ENCODE data around the gene FCMR.

The FCMR gene, protein sequence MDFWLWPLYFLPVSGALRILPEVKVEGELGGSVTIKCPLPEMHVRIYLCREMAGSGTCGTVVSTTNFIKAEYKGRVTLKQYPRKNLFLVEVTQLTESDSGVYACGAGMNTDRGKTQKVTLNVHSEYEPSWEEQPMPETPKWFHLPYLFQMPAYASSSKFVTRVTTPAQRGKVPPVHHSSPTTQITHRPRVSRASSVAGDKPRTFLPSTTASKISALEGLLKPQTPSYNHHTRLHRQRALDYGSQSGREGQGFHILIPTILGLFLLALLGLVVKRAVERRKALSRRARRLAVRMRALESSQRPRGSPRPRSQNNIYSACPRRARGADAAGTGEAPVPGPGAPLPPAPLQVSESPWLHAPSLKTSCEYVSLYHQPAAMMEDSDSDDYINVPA
- total RNA-seq, result 8.9 to 167 (median 148) reads per million in 3 experiments

DNA sequence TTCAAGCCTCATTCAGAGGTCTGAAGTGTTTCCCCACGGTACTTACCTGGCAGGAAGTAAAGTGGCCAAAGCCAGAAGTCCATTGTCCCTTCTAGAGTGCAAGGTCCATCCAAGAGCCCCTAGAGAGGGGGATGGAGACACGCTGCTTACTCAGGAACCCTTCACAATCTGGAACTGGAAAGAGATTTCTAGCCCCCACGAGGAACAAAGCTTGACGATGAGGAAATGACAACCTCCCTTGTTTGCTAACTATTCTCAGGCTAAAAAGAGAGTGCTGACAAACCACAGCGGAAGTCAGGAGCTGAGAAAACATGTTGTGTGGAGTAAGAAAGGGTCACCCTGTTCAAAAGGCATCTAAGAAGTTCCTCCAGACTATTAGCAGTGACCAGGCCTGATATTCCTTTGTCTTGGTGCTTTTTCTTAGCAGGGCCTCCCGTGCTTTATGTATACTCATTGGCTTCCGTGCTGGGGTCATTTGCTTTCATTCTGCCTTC is at the start of gene FCMR:
TSS of gene FCMR (minus strand) at position 170 of the 494 bp plus-strand sequence. CDS start at position 83, 87 bp downstream.
- peak; percentile 71 for DNase-seq

DNA sequence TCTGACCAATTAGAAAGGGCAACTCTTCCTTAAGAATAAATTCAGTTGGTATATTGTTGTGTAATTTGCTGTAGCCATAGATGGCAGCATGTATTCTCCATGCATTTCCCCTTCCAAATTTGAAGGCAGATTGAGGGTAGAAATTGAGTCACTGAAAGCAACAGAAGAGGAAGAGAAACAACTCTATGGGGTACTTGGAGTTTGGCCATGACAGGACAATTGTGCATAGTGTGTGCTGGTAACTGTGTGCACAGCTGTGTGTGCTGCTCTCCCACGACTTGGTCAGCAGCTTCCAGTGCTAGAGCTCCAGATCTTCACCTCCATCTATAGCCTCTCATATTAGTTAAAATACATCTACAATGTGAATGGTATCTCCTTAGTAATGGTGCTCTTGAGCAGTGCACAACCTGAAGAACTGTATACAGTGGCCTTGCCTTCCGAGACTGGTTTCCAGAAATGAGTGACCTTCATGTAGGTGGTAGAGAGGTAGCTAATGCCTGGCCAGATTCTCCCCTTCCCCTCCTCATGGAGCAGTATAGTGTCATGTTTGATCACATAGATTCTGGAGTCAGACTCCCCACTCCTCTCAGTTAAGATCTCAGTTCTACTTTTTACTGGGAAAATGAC is 49.4 kb upstream of the FCMR start:
- DNase-seq, result no peak

DNA sequence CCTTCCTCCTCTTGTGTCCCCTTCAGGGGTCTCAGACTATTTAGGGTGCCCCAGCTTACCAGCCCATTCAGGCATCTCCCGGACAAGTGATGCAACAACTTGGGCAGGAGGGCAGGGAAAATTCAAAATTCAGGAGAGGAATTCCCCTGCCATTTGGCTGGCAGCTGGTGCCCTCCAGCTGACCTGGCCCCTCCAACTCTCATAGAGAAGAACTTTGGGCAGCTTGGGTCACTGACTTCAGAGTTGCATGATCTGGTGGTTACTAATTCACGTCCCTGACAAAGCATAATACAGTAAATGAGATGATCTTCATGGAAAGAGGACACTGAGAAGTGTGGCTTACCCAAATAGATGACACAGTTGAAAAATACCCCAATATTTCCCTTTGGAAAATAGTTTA is 48.7 kb upstream of the FCMR start, which contains the start of gene FCAMR:
TSS of gene FCAMR (minus strand) at position 15 of the 400 bp plus-strand sequence. CDS start 335 bp downstream, outside the sequence.
- DNase-seq, result no peak

DNA sequence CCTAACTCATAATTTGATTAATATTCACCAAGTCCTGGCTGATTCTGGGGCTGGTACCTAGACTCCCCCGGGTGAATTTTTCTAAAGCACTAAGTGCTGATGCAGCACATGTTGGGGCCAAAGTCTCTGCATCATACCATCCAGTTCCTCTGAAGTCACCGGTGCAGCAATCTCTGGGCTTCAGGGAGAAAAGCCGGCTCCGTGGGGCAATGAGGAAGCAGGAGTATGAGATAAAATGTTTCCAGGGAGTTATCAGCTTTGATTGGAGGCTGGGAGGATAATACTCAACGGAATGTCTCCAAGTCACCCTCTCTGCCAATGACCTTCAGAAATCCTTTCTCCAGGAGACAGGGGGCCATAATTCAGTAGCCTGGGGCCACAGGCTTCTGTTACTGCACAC is 47.3 kb upstream of the FCMR start:
- no peak for DNase-seq

DNA sequence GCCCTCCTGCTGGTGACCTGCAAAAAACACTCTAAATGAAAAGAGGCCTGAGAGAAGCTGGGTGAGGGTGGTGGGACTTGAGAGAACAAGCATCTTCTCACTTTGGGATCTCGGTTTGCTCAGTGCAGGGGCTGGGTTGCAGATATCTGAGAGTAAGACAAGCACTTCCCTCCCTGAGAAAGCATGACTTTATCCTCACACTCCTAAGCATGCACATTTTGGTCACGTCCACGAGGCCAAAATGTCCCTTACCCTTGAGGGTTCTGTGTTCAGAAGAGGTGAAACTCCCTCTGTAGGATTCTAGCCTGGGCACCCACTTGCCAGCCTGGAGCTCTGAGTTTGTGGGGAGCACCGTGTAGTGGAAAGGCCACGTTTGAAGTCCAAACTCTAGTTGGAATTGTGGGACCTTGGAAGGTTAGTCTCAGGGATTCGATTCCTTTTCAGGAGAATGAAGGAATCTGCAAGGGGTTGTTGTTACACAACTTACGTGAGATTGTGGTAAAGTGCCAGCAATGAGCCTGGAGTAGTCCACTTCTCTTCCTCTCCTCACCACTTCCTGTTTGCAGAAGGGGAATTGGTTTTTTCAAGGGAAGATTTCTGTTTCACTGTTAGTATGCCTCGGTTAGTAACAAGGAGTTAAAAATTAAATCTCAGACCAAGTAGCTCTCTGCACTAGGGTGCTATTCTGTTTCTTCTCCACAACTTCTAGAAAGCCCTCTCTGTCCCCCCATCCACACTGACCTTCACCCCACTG is 45.5 kb upstream of the FCMR start:
- DNase-seq, result no peak

DNA sequence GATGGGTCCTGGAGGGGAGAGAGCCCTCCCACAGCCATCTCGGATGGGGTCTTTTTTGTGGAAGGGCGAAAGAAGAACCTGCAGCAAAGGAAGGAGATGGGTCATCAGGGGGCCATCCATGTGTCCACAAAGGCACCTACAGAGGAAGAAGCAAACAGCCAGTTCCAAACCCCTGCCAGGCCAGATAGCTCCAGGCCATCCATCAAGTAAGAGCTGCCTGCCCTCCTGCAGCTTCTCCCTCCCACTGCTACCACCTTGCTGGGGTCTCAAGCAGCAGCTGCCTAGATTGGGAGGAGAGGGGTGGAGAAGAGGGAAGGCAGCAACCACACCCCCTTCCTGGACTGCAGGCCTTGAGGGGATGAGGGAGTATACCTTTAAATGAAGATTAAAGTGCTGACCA is 44.0 kb upstream of the FCMR start:
- no peak for DNase-seq

DNA sequence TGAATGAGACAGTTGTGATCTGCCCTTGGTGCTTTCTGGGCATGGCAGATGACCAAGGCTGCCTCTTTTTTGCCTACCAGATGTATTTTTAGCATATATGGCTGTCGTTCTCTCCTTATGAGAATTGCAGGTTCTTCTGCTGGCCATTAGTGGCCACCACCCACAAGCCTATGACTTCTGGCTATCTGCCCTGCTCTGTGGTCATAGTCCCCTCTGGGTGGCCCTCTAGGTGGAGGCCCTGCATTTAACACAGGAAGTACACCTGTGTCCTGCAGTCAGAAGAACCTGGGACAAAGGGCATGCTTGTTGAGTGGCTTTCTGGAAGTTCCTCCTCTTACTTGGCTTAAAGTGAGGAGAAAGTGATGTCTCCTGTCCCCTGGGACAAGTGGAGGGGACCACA is 42.0 kb upstream of the FCMR start:
- DNase-seq, result no peak

DNA sequence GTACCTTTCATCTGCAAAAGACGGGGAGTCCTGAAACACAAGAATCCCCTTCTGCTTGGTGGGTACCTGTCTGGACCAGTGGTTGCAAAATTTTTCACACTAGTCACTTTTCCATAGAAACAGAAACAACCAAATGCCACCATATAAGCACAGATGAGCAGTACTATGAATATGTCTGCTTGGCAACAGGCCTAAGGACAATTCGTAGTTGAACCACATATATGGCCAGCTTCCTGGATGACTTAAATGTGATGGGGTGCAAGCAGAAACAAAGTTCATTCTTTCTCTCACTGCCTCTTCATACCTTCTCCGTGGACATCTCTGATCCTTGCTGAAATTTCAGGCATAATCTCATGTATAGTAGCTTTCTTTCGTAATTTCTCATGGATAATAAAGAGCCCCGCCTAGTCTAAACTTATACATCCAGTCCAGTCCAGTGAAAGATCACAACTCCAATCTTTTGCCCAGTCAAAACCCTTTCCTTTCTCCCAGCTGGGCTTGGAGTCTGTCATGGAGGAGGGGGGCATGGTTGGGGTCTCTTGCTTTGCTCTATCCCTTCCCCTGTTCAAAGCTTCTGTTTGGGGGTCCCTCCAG is 41.5 kb upstream of the FCMR start:
- no peak for DNase-seq

DNA sequence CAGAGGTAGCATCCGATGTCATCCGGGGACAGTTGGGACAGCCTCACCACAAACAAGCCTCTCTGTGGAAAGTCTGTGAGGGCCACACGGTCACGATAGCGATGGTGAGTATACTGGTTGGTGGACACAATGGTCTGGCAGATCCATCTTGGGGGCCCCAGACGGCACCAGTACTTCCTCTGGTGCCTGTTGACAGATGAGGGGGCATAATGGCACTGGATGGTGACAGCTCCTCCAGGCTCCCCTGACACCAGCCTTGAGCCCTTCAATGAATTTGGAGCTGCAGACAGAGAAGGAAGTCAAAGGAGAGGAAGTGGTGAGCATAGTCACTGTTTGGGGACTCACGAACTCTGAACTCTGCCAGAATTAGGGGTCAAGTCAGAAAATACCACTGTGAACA is 40.5 kb upstream of the FCMR start:
- no peak for DNase-seq

DNA sequence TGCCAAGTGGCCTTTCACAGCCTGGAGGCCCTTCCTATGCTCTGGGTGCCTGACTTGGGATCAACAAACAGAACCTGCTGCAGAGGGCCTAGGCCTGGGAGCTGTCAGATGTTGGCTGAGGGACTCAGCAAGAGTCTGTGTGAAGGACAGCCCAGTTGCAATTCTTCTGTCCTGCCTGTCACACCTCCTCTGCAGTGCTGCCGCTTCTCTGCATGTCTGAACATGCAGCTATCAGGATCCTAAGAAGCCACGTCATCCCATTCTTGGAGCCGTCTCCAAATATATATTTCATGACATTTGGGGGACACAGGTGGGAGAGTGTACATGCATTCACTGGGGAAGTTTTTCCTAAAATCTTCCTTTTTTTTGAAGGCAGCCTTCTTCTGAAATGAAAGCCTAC is 39.9 kb upstream of the FCMR start:
- no peak for DNase-seq

DNA sequence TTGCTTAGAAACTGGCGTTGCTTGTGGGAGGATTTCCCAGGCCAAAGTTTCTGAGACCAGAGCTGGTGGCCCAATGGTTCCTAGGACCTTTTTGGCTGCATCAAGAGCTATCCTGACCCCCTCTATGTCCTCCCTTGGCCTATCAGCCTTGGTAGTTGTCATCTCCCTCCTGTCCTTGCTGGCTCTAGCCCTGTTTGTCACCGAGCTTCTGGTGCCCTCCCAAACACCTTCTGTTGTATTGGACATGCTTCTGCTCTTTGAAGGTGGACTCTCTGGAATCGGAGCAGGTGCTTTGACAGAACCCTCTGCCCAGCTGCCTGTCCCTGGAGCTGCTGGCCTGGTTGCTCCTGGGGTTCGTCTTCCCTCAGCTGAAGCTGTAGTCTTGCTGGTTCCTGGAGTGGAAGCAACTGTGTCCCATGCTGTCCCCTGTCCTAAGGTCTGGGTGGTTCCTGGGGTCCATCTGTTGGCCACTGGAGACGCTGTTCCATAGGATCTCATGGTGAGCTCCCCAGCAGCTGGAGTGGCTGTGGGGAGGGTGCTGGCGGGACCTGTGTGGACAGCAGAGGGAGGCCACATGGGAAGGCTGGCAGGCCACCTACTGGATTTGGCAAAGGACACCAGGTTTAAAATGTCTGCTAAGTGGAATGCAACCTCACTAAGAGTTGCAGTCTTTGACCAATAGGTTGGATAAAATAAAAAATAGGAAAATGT is 39.1 kb upstream of the FCMR start:
- no peak for DNase-seq

DNA sequence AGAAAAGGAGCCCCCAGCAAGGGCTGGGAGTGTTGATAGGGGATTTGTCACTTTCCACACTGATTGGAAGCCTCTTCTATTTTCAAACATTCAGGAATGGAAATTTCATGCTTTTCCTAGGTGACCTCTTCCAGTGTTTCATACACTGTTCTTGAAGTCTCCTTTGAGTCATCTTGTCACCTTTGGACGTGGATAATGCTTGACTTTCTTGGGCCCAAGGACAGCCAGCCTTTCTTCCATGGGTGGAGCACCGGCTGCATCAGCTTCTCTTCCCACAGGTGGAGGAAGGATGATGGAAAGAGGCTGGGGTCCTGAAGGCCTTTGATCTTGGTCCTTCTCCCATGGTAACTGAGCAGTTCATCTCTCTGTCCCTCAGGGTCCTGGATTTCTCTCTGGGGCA is 36.4 kb upstream of the FCMR start:
- DNase-seq, result no peak

DNA sequence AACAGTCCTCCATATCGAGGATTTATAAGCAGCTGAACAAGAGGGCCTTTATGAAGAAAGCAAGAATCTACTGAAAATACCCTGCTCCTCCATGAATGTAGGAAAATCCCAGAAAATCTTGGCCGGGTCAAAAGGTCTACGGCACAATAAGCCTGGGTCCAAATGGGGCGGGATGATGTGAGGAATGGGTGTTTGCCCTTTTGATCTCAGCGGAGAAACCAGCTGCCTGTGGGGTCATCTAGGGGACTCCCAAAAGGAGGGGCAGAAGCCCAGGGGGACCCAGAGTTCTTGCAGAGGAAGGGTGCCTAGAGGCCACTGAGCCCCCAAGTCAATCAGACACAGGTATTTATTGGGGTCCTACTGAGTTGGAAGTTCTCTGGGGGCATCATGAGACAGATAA is 35.9 kb upstream of the FCMR start:
- DNase-seq, result no peak

DNA sequence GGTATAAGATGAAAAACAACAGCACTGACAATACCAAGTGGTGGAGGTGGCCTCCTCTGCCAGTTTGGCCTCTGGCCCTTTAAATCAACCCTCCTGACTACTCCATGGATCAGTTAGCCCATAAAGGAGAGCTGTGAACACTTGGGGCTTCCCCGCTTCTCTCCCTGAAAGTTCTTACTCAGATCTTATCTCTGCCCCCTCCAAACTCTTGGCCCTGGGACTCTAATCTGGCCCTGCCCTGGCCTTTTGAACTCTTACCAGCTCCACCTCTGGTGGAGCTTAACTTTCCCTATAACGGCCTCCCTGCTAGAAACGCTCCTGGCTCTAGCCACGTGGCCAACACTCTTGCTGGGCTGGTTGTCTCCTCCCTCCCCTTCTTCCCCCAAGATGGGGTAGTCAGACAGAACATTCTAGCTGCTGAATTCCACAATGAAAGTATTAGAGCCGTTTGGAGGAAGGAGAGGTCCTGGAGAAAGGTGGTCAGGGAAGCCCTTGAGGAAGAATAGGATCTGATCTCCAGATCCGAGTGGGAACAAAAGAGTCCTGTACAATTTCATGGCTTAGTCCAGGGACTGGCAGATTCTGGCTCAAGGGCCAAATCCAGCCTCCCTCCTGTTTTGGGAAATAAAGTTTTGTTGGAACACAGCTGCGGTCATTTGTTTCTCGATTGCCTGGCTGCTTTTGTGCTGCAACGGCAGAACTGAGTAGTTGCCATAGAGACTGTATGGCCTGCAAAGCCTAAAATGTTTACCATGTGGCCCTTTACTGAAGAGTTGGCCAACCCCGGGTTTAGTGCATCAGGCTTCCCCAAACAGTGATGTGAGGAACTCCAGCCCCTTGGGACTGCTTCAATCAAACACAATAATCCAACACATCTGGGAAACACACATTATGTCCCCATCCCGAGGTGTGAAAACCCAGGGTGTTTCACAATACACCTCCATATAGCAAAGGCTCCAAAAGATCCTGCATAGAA is 34.0 kb upstream of the FCMR start:
- DNase-seq, result no peak

DNA sequence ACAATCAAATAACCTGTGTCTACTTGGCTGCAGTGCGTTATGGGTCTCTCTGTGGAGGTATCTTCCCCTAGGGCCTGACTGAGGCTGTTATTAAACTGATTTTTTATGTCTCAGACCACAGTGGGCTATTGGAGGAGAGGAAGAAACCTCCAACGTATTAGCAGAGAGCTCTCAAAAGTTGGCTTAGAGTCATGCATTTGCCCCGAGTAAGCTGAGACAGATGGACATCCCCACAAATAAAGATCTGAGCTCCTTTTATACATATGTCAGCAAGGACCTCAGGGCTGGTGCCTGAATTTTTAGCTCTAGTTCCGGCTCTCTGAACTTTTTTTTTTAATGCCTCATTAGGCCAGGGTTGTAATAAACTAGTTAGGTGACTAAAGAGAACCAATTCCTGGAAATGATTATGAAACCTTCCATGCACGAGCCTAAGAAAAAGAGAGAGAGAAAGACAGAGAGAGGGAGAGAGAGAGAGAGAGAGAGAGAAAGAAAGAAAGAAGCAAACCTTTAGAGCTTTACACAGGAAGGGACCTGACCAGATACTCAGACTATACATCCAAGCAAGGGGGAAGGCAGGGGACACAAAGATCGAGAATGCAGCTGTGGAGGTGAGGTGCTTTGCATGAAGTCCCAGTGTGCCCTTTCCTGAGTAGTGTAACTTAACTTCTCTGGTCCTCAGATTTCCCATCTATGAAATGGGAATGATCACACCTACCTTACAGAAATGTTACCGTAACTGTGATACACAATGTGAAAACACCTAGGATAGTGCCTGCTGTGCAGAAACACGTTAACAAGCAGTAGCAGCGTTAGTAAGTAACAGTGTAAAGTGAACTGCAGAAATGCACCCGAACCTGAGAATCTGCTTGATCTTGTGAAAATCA is 33.0 kb upstream of the FCMR start:
- no peak for DNase-seq

DNA sequence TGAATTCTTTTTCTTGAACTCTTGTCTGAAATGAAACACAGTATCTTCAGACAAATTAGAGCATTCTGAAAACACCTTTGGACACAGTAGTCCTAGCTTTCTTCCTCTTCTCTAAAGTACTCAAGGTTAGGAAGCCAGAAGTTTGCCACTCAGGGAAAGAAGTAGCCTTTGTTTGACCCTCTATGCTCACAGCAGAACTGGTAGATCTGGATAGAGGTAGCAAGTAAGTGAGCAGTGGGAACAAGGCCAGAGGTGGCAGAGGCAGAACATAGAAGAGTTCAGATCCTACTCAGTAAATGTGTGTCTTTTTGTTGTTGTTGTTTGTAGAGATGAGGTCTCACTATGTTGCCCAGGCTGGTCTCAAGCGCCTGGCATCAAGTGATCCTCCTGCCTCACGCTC is 31.9 kb upstream of the FCMR start:
- no peak for DNase-seq

DNA sequence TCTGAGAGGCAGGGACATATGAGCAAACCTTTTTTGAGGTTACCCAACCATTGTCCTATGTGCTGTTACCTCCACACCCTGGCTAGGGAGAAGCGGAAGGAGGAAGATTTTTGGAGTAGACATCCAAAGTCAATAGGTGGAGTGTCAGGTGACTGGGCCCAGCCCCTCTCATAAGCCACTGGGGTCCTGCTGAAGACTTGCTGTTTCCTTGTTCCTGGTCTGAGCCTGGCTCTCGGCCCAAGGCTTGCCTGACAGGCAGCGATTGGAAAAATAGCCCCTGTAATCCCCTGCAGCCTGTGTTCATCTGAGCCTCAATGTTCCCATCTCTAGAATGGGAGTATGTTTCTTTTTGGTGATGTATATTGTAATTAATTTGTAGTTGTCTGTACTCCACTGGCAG is 31.4 kb upstream of the FCMR start:
- no peak for DNase-seq

DNA sequence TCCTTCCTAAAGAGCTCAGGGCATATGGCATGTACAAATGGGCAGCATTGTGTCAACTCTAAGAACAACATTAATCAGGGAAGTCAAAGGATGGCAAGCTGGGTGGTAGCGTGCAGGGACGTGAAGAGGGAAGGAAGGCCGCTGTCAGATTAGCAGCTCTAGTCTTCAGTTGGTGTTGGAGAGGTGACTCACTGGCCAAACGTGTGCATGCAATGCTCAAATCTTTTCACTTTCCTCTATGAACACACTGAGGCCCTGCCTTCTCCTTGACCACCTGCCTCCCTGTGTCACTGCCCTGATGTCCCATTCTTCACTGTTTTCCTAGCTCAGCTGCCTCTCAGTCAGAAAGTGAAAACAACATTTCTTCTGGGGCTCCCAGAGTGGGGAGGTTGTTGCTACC is 30.4 kb upstream of the FCMR start:
- no peak for DNase-seq

DNA sequence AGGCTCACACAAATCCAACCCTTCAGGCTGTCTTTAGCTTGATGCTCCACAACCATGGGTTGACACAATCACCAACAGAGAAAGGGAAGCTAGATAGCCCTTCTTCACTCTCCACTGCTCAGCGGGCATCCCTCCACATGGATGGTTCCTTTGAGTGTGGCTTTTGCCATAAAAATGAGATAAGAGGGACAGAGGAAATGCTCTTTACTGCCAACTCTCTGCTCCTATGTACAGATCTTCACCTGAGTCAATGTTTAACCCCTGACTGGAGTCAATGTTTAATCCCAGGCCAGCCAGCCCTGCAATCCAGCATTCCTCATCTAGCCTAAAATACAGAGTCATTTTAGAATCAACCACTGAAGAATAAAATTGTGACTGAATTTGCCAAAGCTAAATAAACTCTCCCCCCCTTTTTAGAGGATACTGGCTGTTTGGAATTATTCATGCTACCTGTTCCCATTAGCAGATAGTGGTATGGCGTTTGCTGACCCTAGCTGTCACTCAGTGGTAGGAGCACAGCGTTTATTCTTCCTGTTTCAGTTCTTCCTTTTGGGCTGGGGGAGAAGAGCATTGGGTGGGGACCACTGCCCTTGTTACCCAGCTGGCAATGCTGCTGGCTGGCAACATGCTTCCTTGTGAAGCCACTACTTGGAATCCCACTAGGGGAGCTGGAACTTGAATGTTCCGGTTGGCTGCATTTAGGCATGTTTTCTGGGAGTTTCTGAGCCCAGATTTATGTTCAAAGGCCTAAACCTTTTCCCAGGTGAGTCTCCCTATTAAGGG is 29.8 kb upstream of the FCMR start:
- no peak for DNase-seq
